HG02981 (cell line): ENCODE data around the gene SPCS2.
"Not testable (repeated sequence)": the region's sequence is repeated elsewhere in the genome, so short reads cannot be mapped to it uniquely, and the experiment has no call there.

ENCODE experiments used
- ATAC-seq: cut with Tn5 transposase; IDR thresholded peaks from one replicate; pipeline ENCODE4 v1.9.1; 2021; ENCODE audit warnings: mild to moderate bottlenecking, moderate library complexity; ENCODE audit not compliant: unreplicated experiment

The SPCS2 gene

DNA sequence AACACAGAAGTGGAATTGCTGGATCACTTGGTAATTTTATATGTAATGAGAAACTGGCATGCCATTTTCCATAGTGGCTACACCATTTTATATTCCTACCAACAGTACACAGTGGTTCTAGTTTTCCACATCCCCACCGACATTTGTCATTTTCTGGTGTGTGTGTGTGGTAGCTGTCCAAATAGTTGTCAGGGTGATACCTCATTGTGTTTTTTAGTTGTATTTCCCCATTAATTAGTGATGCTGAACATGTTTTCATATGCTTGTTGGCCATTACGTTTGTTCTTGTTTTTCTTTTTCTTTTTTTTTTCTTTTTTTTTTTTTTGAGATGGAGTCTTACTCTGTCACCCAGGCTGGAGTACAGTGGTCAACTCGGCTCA is 51.9 kb downstream of the SPCS2 start:
- ATAC-seq = no peak

DNA sequence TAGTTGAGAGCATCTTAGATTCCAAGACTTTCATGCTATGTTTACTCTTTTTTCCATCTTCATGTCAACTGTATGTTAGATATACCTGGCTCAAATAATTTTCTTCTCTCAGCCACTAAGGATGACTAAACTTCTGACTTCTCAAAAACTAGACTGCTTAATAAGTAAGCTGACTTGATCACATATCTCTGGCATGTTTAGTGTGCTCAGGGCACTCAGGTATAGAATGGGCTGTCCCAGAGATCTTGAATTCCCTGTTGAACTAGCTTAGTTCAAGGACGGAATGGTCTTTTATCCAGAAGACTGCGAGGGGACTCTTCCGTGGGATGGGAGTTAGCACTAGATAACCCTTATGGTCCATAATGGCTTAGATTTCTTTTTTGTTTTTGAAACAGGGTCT is 52.6 kb downstream of the SPCS2 start:
- no peak for ATAC-seq

DNA sequence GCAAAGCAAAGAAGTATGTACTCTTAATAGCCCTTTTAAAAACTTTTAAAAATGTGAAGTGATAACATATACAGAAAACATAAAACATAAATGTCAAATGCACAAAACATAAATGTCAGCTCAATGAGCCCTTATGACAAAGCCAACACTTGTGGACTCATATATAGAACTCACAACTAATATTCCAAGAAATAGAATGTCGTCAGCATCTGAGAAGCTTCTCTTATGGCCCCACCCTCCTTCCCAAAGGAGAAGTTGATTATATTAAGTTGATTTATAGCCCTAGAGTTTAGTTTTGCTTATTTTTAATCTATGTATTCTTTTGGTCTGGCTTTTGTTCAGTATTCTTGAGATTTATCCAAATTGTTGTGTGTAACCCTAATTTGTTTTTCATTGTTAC is 53.5 kb downstream of the SPCS2 start:
- ATAC-seq = no peak

DNA sequence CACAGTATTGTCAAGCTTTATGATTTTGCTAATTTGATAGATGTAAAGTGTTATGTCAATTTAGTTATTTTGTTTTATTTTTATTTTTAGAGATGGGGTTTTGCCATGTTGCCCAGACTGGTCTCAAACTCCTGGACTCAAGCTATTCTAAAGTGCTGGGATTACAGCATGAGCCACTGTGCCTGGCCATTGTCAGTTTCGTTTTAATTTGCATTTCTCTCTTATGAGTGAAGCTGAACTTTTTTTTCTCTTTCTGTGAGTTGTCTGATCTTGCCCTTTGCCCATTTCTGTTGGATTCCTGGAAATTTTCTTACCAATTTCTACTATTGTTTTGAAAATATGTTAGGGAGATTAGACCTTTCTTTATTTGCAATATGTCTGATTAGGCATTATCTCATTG is 55.1 kb downstream of the SPCS2 start:
- ATAC-seq = no peak

DNA sequence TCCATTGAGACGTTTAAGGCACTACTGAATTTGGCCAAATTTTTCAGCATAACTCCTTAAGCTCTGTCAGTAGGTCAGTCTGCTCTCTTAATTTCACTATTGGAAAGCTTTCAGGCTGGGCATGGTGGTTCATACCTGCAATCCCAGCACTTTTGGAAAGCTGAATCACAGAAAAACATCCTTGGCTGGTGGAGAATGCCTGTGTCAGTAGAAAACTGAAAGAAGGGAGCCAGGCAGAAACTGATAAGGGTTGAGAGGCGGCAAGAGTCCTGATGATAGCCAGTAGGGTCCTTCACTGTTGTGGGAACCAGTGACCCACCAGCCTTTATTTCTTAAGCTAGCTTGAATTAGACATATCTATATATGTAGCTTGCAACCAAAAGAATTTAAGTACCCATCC is 62.3 kb downstream of the SPCS2 start:
- no peak for ATAC-seq

DNA sequence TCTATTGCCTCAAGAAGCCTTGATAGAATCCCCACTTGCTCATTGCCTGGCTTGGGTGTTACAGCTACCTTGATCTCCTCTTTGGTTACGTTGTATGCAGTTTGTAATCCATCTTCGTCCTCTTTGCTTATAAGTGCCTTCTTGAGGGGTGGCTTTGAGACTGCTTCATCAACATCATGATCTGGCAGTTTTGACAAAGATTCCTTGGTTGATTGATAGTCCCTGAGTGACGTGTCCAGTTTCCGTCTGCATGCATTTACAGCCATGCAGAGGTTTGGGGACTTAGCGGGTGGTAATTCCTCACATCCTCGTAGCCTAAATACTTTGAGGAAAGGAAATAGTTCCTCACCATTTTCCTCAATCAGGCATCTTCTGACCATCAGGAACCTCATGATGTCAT is 62.8 kb downstream of the SPCS2 start:
- ATAC-seq = no peak

DNA sequence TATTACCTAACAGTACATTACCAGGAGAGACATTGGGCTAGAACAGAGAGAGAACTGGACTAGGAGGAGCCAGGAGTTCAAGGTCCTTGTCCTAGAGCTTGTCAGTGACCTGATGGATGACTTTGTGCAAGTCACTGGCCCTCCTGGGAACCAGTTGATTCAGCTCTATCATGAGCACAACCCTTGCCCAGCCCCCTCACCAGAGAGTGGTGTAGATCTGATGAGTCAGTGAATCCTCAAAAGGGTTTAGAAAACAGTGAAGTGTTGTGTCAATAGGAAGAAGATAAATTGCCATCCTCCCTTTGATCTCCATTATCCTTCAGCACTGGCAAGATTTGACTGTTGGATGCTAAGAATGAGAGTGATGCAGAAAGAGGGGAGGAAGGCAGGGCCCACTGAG is 64.0 kb downstream of the SPCS2 start:
- ATAC-seq = no peak

DNA sequence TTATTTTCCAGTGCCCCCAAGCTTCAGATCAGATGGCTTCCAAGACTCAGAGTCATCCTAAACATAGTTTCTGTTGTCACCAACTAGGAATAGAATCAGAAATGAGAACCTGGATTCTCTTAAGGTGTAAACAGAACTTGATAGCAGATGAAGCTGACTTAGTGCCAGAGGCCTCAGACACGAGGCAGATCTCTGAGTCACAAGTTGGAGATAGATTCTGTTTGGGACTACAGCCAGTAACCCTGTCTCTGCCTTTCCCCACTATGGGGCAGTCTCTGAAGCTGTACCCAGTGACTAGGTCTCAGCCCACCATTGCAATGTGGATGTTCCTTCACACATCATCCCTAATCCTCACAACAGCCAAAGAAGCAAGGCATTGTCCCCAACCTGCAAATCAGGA is 65.1 kb downstream of the SPCS2 start:
- ATAC-seq = no peak

DNA sequence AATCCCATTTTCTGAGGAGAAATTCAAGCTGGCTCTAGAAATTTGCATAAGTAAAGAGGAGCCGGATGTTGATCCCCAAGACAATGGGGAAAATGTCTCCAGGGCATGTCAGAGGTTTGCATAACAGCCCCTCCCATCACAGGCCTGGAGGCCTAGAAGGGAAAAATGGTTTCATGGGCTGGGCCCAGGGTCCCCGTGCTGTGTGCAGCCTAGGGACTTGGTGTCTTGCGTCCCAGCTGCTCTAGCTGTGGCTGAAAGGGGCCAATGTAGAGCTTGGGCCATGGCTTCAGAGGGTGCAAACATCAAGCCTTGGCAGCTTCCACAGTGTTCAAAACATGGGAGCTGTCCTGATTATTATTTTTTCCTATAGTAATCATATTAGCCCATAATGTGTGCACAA is 70.1 kb downstream of the SPCS2 start:
- not testable (repeated sequence) for ATAC-seq

DNA sequence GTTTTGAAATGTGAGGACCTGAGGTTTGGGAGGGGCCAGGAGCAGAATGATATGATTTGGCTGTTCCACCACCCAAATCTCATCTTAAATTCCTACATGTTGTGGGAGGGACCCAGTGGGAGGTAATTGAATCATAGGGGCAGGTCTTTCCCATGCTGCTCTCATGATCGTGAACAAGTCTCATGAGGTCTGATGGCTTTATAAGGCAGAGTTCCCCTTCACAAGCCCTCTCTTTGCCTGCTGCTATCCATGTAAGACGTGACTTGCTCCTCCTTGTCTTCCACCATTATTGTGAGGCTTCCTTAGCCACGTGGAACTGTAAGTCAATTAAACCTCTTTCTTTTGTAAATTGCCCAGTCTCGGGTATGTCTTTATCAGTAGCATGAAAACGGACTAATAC is 71.3 kb downstream of the SPCS2 start:
- ATAC-seq = not testable (repeated sequence)

DNA sequence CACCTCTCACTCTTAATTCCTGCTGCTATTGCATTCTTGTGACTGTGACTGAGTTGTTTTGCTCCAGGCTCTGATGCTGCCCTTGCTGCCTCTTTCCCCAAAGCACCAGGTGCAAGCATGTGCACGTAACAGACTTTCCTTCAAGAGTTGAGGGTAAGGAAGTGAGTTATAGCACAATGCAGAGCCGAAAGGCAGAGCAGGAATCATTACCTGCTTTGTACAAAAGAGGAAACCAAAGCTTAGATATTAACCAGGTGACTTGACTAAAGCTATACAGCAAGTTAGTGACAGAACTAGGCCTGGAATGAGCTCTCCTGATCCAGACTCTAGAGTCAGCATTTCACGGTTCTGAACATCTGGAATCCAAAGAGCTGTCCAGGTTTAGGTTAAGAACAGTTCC is 73.2 kb downstream of the SPCS2 start:
- ATAC-seq = peak; percentile 71

DNA sequence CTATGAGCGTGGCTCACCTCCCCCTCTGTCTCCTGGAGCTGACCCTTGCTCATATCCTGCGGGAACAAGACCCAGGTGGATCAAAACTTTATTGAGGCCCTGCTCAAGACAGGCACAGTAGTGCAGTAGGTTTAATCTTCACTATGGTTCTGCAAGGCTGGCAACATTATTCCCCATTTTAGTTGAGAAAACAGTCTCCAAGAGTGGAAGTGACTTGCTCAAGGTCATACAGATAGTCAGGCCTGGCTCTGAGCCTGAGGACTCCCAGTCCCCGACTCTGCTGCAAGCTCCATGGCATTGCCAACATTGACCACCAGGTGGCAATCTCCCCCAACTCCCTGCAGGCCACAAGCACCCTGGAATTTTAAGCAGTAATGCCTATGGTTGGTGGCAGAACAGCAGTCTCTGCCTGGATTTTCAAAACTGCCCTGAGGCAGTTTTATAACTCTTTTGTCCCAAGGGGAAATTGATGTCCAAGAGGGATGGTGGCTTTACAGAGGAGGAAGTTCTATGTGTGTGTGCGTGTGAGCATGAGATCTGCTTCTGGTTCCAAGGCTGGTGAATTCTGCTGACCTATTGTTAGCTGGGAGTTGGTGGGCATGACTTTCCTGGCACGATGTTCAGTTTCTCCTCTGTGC is 73.8 kb downstream of the SPCS2 start:
- ATAC-seq = peak; percentile 57

DNA sequence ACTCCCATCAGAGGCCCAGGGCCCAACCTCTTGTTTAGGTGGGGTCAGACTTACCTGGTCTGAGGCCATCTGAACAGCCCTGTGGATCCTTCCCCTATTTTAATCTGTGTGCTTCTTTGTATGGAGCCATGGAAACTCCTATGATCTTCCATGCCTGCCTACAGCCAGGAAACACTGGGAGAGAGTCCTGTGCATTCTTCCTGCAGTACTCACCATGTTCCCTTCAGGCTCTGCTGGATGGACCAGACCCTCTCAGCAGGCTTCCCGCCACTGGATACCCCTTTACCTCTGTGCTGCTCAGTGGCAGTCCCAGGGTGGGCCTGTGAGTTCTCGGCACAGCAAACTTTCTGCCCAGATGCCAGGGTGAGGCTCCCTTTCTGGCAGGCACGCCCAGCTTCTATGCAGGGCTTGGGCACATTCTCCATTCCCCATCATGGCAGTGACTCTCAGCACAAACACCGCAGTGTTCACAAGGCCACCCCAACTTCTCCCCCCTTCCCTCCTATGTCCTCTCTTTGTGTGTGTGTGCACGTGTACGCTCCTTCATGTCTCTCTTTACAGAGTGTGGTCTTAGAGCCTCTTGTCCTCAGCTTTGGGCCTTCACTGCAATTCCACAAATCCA is 74.5 kb downstream of the SPCS2 start:
- ATAC-seq = no peak

DNA sequence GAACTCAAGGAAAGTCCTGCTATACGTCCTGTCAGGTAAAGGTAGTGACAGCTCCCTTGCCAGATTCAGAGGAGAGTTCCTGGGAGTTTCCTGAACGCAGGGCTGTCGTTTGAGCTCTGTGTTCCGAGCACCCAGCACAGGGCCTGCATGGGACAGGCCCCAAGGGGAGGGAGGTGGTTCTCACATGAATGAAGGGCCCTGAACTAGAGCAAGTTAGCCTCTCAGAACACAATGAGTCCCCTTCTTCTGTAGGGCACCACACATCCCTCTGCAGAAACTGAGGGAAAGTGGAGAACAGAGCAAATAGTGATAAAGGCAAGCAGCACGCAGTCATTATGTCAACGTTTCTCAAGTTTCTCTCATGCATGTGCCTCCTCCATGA is 75.0 kb downstream of the SPCS2 start:
- no peak for ATAC-seq

DNA sequence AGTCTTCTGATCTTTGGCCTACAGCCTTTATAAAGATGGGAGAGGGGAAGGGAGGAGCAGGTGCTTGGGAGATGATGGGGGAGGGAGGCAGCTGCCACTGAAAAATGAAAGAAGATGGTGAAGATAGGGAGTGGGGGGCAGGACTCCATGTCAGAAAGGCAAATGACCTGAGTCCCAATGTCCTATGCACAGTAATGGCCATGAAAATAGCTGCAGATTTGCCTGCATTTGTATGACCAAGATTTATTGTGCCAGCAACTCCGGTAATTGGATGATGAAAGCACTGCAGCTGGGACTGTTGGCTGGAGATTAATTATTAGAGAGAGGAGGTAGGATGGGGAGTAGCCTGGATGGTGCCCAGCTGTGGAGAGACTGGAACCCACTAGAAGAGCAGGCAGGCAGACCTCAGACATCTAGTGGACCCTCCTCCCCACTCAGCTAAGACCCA is 75.7 kb downstream of the SPCS2 start:
- ATAC-seq = no peak

DNA sequence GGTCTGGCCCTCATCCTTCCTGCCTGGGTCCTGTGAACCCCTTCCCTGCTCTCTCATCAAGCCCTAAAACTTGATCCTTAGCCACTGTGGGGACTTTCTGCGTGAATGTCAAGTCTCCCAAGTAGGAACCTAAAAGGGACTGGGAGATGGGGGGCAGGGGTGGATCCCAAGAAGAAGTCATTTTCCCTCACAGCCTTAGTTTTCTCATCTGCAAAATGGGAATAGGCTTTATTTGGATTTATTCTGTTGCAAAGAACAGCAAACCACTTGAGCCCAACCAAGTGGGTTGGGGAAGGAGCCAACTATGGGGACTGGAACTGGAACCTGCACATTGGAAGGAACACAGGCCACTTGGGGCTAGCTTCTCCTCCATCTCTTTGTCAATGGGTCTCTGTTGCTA is 76.5 kb downstream of the SPCS2 start:
- ATAC-seq = no peak

DNA sequence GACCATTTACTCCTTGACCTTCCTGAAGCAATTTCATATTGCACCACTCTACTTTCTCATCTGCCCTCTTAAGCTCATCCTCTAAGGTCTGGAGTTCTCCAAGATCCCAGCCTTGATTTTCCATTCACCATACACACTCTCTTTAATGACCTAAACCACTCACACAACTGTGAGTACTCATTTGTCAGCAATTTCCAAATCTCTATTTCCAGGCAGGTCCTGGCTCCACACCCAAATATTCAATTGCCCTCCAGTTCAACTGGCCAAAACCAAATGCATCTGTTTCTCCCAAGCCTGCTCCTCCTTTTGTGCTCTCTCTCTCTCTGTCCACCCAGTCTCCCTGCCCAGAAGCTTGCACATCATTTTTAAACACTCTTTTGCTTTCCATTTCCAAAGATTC is 79.3 kb downstream of the SPCS2 start:
- no peak for ATAC-seq
